DND-41 (cell line): Measurements from ENCODE around the gene MEA1.

Experiments
- ATAC-seq: fragments of 200-7000 bp; cut with Tn5 transposase; 3 replicates; pipeline ENCODE4 v1.9.1; 2021; ENCODE audit warnings: low read depth; ENCODE audit not compliant: insufficient read depth
- DNase-seq: peaks from one replicate; pipeline ENCODE4 v3.0.0-alpha.2; 2020
- H2AFZ ChIP-seq: 2 replicates; pipeline ENCODE4 v1.6.0; 2012; ENCODE audit warnings: low read depth, low read length
- H3K27ac ChIP-seq: 2 replicates; pipeline ENCODE4 v1.5.1; 2012; ENCODE audit warnings: low read length, inconsistent platforms
- H3K27me3 ChIP-seq: fragments of 200-600 bp; sonication (generic); 2 replicates; pipeline ENCODE4 v1.6.0; 2012; ENCODE audit warnings: low read length, mild to moderate bottlenecking, inconsistent platforms; ENCODE audit not compliant: insufficient read depth, poor library complexity
- H3K36me3 ChIP-seq: 2 replicates; pipeline ENCODE4 v1.5.1; 2012; ENCODE audit warnings: low read length, inconsistent platforms; ENCODE audit not compliant: insufficient read depth
- H3K4me1 ChIP-seq: 2 replicates; pipeline ENCODE4 v1.5.1; 2012; ENCODE audit warnings: mild to moderate bottlenecking, low read length; ENCODE audit not compliant: insufficient read depth
- H3K4me2 ChIP-seq: 2 replicates; pipeline ENCODE4 v1.6.0; 2012; ENCODE audit warnings: mild to moderate bottlenecking, moderate library complexity, low read length, inconsistent platforms; ENCODE audit not compliant: insufficient read depth
- H3K4me3 ChIP-seq, 2 experiments: fragments of 200-600 bp in 1 of 2; shearing (Covaris generic) in 1 of 2; 2 replicates each; pipeline ENCODE4 v1.5.1; 2012 to 2016; ENCODE audit warnings: inconsistent platforms in 2 of 2, low read length in 2 of 2, mild to moderate bottlenecking in 2 of 2, low read depth in 1 of 2, moderate library complexity in 1 of 2
- H3K79me2 ChIP-seq: 2 replicates; pipeline ENCODE4 v1.6.0; 2012; ENCODE audit warnings: low read length, inconsistent platforms; ENCODE audit not compliant: insufficient read depth
- H3K9ac ChIP-seq: 2 replicates; pipeline ENCODE4 v1.6.0; 2012; ENCODE audit warnings: low read depth, mild to moderate bottlenecking, inconsistent platforms, low read length, moderate library complexity
- H3K9me3 ChIP-seq: 2 replicates; pipeline ENCODE4 v1.5.1; 2012; ENCODE audit warnings: low read length, moderate library complexity, mild to moderate bottlenecking, inconsistent platforms; ENCODE audit not compliant: insufficient read depth, severe bottlenecking
- H4K20me1 ChIP-seq: 2 replicates; pipeline ENCODE4 v1.6.0; 2012; ENCODE audit warnings: low read length; ENCODE audit not compliant: insufficient read depth
- EZH2 ChIP-seq: IDR thresholded peaks from 3 replicates; pipeline ENCODE4 v1.6.1; 2012; ENCODE audit warnings: borderline replicate concordance, low read depth, mild to moderate bottlenecking, moderate library complexity, low read length, inconsistent platforms; ENCODE audit not compliant: severe bottlenecking
- TF ChIP-seq, protein P1 (sequence below): IDR thresholded peaks from 2 replicates; pipeline ENCODE4 v1.5.1; 2012; ENCODE audit warnings: borderline replicate concordance, low read length, moderate library complexity, mild to moderate bottlenecking; ENCODE audit not compliant: poor library complexity, severe bottlenecking; ENCODE audit errors: extremely low read depth

The MEA1 gene

DNA sequence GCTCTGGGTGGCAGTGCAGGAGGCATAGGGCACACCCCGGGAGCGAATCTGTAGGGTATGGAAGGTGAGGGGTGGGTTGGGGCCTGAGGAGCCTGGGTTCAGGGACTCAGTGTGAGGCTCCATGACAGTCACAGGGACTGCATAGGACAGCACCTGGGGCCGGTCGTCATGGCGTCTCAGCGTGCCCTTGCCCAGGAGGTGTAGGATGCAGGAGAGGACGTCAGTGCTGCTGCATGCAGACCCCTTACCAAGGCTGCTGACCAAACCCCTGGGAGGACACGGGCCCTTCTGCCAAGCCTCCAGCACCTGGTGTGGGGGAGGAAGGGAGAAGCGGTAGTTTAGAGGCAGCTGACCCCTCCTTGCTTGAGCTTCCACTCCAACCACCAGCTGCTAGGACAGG, 24.0 kb upstream of the MEA1 start:
- Histone ChIP-seq H3K4me2 (no peak overlapping the region), H3K4me1 (no peaks in the 10 kb centered on the region), H3K9me3 (no peaks in the 10 kb centered on the region), H3K4me3 (no peak overlapping the region), H3K36me3 (peaks cover 63% of the 10 kb centered on the region), H2AFZ (no peak overlapping the region), H4K20me1 (no peaks in the 10 kb centered on the region; the same call in 1 of the 2 replicates), H3K27ac (no peak overlapping the region), H3K27me3 (no peaks in the 10 kb centered on the region), H3K79me2 (no peaks in the 10 kb centered on the region), H3K9ac (no peak overlapping the region)
- DNase-seq (no peak), ATAC-seq (no peak)
- TF ChIP-seq, protein P1, sequence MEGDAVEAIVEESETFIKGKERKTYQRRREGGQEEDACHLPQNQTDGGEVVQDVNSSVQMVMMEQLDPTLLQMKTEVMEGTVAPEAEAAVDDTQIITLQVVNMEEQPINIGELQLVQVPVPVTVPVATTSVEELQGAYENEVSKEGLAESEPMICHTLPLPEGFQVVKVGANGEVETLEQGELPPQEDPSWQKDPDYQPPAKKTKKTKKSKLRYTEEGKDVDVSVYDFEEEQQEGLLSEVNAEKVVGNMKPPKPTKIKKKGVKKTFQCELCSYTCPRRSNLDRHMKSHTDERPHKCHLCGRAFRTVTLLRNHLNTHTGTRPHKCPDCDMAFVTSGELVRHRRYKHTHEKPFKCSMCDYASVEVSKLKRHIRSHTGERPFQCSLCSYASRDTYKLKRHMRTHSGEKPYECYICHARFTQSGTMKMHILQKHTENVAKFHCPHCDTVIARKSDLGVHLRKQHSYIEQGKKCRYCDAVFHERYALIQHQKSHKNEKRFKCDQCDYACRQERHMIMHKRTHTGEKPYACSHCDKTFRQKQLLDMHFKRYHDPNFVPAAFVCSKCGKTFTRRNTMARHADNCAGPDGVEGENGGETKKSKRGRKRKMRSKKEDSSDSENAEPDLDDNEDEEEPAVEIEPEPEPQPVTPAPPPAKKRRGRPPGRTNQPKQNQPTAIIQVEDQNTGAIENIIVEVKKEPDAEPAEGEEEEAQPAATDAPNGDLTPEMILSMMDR, result no peak
- TF ChIP-seq EZH2, result no peak

DNA sequence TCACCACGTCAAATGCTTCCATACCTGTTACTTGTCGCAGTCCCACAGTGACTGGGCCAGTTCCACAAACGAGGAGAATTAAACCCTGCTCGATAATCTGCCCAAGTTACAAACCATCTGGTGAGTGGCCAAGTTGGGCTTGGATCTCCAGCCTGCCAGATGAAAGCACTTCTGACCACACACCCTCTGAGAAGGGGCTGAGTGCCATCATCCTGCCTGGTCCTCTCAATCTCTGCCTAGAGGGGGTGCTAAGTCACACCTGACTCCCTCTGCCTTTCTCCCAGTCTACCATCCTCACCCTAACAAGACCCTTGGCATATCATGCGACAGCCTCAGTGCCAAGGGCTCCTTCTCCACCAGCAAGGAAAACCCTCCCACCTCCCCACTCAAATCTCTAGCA, 23.5 kb upstream of the MEA1 start:
- no peak overlapping the region for H3K4me2 ChIP-seq
- no peaks in the 10 kb centered on the region for H3K9me3 ChIP-seq
- TF ChIP-seq, protein P1, result no peak
- TF ChIP-seq EZH2, result no peak
- no peaks in the 10 kb centered on the region for H3K79me2 ChIP-seq
- H3K27me3 ChIP-seq, result no peaks in the 10 kb centered on the region
- no peaks in the 10 kb centered on the region for H3K4me1 ChIP-seq
- ATAC-seq (no peak), DNase-seq (no peak)
- no peak overlapping the region for H3K27ac ChIP-seq
- H4K20me1 ChIP-seq, result no peaks in the 10 kb centered on the region; the same call in 1 of the 2 replicates
- peaks cover 66% of the 10 kb centered on the region for H3K36me3 ChIP-seq
- no peak overlapping the region for H3K4me3 ChIP-seq
- no peak overlapping the region for H3K9ac ChIP-seq
- H2AFZ ChIP-seq, result no peak overlapping the region

DNA sequence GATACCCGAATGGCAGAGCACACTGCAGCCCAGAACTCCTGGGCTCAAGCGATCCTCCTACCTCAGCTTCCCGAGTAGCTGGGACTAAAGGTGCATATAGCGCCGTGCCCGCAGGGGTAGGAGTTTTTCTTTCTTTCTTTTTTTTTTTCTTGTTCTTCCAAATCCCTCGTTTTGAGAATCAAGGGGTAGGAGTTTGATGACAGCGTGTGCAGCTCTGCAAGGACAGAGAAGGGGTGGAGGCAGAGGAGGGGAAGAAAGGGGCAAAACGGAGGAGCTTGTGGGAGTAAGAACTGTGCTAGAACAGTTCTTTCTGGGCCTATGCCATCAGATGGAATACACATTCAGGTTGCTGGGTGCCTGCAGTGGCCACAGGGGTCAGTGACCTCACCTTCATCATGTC, 23.0 kb upstream of the MEA1 start:
- ATAC-seq (no peak), DNase-seq (no peak)
- Histone ChIP-seq H3K4me1 (no peaks in the 10 kb centered on the region), H3K36me3 (peaks cover 71% of the 10 kb centered on the region), H3K27me3 (no peaks in the 10 kb centered on the region), H3K4me3 (no peak overlapping the region), H4K20me1 (no peaks in the 10 kb centered on the region; the same call in 1 of the 2 replicates), H3K9me3 (no peaks in the 10 kb centered on the region), H3K79me2 (no peaks in the 10 kb centered on the region), H3K9ac (no peak overlapping the region), H3K4me2 (no peak overlapping the region), H2AFZ (no peak overlapping the region), H3K27ac (no peak overlapping the region)
- TF ChIP-seq, protein P1, result no peak
- TF ChIP-seq EZH2, result no peak
